ENCODE measurements around the gene SH2D3C.

Gene SH2D3C

DNA sequence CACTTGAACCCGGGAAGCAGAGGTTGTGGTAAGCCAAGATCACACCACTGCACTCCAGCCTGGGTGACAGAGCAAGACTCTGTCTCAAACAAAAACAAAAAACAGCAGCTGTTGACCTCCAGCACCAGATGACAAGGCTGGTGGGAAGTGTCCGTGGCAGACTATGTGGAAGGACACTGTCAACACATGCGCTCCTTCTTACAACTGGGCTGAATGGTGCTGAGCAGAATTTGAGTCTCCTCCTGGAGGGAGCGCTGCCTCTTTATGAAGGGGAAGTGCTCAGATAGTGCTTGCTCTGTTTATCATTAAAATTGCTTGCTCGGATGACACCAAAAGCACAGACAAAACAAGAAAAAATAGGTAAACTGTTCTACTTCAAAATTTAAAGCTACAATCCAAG is 80.9 kb downstream of the SH2D3C start:
- Histone ChIP-seq H3K4me3 (ENCODE audit: low read length) (no peak overlapping the region), H3K27me3 (ENCODE audit: control insufficient read depth, insufficient read depth, low read length) (no peaks in the 10 kb centered on the region), H3K36me3 (ENCODE audit: control insufficient read depth, insufficient read depth, low read length) (no peaks in the 10 kb centered on the region), H3K4me1 (ENCODE audit: control insufficient read depth, insufficient read depth, low read length) (no peaks in the 10 kb centered on the region), H3K9ac (ENCODE audit: low read length) (no peak overlapping the region), H3K27ac (ENCODE audit: low read depth, low read length) (no peak overlapping the region)

- H3K9ac ChIP-seq (ENCODE audit: low read length) = no peak overlapping the region
- no peaks in the 10 kb centered on the region for H3K27me3 ChIP-seq (ENCODE audit: control insufficient read depth, insufficient read depth, low read length)
- H3K27ac ChIP-seq (ENCODE audit: low read depth, low read length) = no peak overlapping the region
- no peak overlapping the region for H3K4me3 ChIP-seq (ENCODE audit: low read length)
- no peaks in the 10 kb centered on the region for H3K36me3 ChIP-seq (ENCODE audit: control insufficient read depth, insufficient read depth, low read length)
- no peaks in the 10 kb centered on the region for H3K4me1 ChIP-seq (ENCODE audit: control insufficient read depth, insufficient read depth, low read length)
These were observed 83.4 kb downstream of the SH2D3C start for GRCh38 chr9:127694890-127695720.

GRCh38 chr9:127693697-127694096 is 84.8 kb downstream of the SH2D3C start:
- Histone ChIP-seq H3K4me1 (ENCODE audit: control insufficient read depth, insufficient read depth, low read length) (no peaks in the 10 kb centered on the region), H3K36me3 (ENCODE audit: control insufficient read depth, insufficient read depth, low read length) (no peaks in the 10 kb centered on the region), H3K27me3 (ENCODE audit: control insufficient read depth, insufficient read depth, low read length) (no peaks in the 10 kb centered on the region), H3K27ac (ENCODE audit: low read depth, low read length) (no peak overlapping the region), H3K9ac (ENCODE audit: low read length) (no peak overlapping the region), H3K4me3 (ENCODE audit: low read length) (no peak overlapping the region)

DNA sequence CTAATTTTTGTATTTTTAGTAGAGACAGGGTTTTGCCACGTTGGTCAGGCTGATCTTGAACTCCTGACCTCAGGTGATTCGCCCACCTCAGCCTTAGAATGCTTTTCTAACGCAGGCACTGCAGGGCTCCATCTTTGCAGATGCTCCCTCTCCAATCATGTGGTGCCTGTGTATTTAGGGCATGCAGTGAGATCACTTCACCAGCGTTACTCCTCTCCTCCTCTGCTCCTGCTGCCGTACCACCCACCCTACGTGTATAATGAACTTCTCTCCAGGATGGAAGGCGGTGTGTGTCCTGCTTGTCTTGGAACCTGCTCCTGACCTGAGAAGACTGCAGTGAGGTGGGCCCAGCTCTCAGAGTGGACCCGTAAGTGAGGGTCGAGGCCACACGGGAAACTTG is 85.3 kb downstream of the SH2D3C start:
- no peaks in the 10 kb centered on the region for H3K36me3 ChIP-seq (ENCODE audit: control insufficient read depth, insufficient read depth, low read length)
- no peak overlapping the region for H3K27ac ChIP-seq (ENCODE audit: low read depth, low read length)
- no peak overlapping the region for H3K4me3 ChIP-seq (ENCODE audit: low read length)
- H3K4me1 ChIP-seq (ENCODE audit: control insufficient read depth, insufficient read depth, low read length) = no peaks in the 10 kb centered on the region
- no peaks in the 10 kb centered on the region for H3K27me3 ChIP-seq (ENCODE audit: control insufficient read depth, insufficient read depth, low read length)
- no peak overlapping the region for H3K9ac ChIP-seq (ENCODE audit: low read length)

GRCh38 chr9:127692071-127692470 is 86.4 kb downstream of the SH2D3C start:
- Histone ChIP-seq H3K9ac (ENCODE audit: low read length) (no peak overlapping the region), H3K4me3 (ENCODE audit: low read length) (no peak overlapping the region), H3K27me3 (ENCODE audit: control insufficient read depth, insufficient read depth, low read length) (no peaks in the 10 kb centered on the region), H3K4me1 (ENCODE audit: control insufficient read depth, insufficient read depth, low read length) (no peaks in the 10 kb centered on the region), H3K36me3 (ENCODE audit: control insufficient read depth, insufficient read depth, low read length) (no peaks in the 10 kb centered on the region), H3K27ac (ENCODE audit: low read depth, low read length) (no peak overlapping the region)

- H3K36me3 ChIP-seq (ENCODE audit: control insufficient read depth, insufficient read depth, low read length) = no peaks in the 10 kb centered on the region
- no peaks in the 10 kb centered on the region for H3K27me3 ChIP-seq (ENCODE audit: control insufficient read depth, insufficient read depth, low read length)
- H3K9ac ChIP-seq (ENCODE audit: low read length) = no peak overlapping the region
- H3K4me3 ChIP-seq (ENCODE audit: low read length) = no peak overlapping the region
- no peaks in the 10 kb centered on the region for H3K4me1 ChIP-seq (ENCODE audit: control insufficient read depth, insufficient read depth, low read length)
- H3K27ac ChIP-seq (ENCODE audit: low read depth, low read length) = no peak overlapping the region
These were observed 87.7 kb downstream of the SH2D3C start for GRCh38 chr9:127690735-127691134.

DNA sequence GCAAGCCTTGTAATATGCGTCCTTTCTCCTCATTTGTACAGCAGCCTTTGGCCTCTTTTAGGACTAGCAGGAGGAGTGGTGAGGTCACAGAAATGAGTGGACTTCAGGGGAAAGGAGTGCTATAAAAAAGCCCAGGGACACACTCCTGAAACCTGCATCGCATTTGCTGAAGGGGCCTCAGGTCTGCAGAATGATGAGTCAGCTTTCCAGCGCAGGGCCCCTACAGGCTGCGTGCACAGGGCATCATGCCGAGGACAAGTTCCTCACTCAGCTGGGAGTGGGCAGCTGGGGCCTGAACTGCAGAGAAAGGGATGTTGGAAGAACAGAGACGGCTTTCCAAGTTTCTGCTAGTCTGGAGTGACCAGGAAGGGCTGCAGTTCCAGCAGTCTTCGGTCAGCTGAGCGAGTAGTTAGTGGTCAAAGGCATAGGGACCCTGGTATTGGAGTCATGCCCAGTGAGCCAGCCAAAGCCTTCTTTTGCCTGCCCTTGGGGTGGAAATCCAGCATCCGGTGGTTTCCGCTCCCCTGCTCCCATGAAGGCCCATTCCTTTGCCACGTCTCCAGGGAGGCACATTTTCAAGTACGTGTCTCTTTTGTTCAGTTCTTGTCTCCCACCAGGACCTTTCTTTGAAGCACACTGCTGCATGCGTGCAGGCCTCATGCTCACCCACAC is 89.0 kb downstream of the SH2D3C start:
- Histone ChIP-seq H3K4me1 (ENCODE audit: control insufficient read depth, insufficient read depth, low read length) (no peaks in the 10 kb centered on the region), H3K36me3 (ENCODE audit: control insufficient read depth, insufficient read depth, low read length) (no peaks in the 10 kb centered on the region), H3K9ac (ENCODE audit: low read length) (no peak overlapping the region)

More for the DNA sequence above, 89.0 kb downstream of the SH2D3C start:
- no peak overlapping the region for H3K4me3 ChIP-seq (ENCODE audit: low read length)
- no peak overlapping the region for H3K27ac ChIP-seq (ENCODE audit: low read depth, low read length)
- no peaks in the 10 kb centered on the region for H3K27me3 ChIP-seq (ENCODE audit: control insufficient read depth, insufficient read depth, low read length)

All from rectal smooth muscle tissue (tissue), 1 donor.